NCI-H510A (cell line): ENCODE measurements around the gene ADARB2.

Source experiments
- DNase-seq: peaks from one replicate; lab custom pipeline; 2025; lab: John Stamatoyannopoulos, UW

The ADARB2 gene

GRCh38 chr10:1394155-1394912, 343.0 kb downstream of the ADARB2 start:
- DNase-seq, result no peak

DNA sequence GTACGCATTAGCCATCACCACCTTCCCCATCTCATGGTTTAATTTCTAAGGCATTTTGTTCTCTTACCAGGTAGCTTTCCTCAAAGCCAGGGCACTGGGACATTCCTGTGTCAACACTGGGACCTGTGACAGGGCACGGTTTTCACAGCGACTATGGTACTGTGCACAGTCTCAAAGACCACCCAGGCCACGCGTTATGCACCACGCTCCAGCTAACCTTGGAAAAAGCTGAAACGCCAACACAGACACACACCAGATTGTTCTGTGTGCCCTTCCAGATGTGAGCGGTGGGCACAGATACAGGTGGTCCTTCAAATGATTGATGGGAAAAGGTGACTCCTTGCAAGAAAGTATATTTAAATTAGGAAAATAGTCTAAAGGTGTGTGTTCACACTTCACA, 343.8 kb downstream of the ADARB2 start:
- DNase-seq, result no peak

DNA sequence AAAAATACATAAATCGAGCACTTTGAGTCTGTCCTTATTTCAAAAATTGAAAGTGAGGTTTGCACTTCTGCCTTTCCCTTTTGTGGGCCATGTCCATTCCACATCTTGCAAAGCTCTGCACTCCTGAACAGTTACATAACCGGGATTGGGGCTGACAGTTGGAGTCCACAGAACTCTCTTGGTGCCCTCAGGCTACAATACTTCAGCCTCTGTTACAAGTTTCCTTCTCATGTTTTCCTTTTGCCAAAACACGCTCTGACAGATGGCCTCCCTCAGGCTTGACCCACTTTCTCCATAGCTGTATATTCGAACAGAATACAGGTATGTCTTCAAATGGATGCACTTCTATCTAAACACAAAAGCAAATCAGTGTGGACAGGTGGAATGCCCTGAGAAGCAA, 345.2 kb downstream of the ADARB2 start:
- DNase-seq, result no peak

GRCh38 chr10:1390200-1390599, 347.1 kb downstream of the ADARB2 start:
- no peak for DNase-seq

- DNase-seq, result no peak
These were observed 353.3 kb downstream of the ADARB2 start for GRCh38 chr10:1384026-1384425.

DNA sequence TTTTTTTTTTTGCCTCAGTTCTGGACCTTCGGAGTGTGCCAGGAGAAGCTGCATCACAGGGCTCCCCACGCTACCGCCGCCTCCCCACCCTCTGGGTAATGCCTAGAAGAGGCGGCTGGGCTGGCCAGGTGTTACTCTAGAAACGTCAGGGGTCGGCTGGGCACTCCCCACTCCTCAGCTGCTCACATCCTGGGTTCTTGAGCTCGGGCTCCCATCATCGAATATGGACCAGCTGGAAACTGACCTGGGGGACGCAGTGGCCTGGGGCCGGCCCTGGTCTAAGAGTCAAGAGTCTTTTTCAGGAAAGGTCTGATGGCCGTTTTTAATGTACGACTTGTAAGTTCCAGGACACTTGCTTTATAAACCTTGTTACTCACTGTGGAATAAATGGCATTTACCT, 354.6 kb downstream of the ADARB2 start:
- no peak for DNase-seq

DNA sequence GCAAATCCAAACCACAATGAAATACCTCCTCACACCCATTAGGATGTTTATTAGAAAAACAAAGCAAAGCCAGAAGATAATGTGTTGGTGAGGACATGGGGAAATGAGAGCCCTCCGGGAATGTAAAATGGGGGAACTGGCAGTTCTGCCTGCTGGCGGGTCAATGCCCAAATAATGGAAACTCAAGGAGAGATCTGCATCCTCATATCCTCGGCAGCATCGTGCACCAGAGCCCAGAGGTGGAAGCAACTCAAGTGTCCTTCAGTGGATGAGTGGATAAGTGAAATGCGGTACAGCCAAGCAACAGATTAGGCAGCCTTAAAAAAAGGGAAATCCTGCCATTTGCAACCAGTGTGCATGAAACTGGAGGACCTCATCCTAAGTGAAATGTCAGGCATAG, 356.0 kb downstream of the ADARB2 start:
- DNase-seq, result no peak

DNA sequence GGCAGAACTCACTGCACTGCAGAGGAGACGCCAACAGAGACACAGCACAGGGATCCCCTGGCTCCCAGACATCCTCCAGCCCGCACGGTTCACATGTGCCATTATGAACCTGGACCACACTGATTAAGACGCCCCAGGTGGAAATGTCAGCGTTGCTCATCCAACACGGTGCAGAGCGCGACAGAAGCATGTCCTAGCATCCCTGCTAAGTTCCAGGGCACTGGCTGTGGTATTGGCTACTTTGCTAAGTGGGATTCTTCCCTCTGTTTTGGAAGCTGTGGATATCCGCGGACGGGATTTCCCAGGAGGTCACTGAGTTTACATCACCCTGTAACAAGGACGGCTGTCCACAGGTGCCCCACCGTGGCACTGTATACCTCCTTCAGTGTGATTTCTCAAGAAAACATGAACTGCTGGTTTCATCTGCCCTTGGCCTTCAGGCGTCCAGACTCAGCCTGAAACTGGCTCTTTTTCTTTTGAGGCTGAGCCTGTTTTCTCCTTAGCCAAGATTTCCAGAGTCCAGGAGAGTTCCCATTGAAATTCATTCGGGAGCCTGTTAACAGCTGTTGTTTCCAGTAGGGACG, 357.1 kb downstream of the ADARB2 start:
- no peak for DNase-seq

- DNase-seq, result no peak
These were observed 357.7 kb downstream of the ADARB2 start for GRCh38 chr10:1379601-1380000.

DNA sequence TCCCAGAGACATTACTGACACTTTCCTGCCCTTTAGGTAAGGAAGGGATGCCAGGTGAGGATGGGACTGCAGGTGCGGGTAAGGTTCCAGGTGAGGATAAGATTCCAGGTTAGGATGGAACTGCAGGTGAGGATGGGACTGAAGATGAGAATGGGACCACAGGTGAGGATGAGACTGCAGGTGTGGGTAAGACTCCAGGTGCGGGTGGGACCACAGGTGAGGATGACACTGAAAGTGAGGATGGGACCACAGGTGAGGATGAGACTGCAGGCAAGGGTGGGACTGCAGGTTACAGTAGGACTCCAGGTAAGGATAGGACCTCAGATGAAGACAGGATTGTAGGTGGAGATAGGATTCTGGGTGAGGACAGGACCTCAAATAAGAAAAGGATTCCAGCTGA, 358.9 kb downstream of the ADARB2 start:
- no peak for DNase-seq

DNA sequence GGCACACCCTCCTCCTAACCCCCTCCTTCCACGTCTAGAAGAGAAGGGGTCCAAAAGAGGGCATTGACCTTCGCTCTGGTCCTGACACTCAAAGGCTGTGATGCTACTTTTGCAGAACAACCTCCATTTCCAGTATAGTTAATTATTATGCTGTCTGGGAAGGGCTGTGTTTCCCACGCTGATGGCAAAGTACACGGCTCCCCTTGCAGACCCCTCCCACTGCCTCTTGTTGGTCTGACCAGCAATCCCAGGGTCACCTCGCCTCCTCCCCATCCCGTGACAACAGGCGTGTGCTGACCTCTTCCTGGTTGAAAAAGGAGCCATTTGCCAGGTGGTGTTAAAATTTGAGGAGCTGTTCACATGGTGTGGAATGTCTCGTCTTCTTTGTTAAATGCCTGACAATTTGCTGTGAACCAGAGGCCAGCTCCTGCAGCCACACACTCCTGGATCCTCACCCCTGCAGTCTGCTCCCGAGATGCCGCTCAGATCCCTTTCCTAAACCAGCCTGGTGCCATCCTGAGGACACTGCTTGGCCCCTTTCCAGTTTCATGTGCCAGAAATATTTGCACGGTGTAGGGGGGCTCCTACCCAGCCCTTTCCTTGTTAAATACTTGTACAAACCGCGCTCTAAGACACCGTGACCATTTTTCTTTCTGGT, 359.5 kb downstream of the ADARB2 start:
- DNase-seq, result no peak

GRCh38 chr10:1377231-1377630, 360.1 kb downstream of the ADARB2 start:
- no peak for DNase-seq

DNA sequence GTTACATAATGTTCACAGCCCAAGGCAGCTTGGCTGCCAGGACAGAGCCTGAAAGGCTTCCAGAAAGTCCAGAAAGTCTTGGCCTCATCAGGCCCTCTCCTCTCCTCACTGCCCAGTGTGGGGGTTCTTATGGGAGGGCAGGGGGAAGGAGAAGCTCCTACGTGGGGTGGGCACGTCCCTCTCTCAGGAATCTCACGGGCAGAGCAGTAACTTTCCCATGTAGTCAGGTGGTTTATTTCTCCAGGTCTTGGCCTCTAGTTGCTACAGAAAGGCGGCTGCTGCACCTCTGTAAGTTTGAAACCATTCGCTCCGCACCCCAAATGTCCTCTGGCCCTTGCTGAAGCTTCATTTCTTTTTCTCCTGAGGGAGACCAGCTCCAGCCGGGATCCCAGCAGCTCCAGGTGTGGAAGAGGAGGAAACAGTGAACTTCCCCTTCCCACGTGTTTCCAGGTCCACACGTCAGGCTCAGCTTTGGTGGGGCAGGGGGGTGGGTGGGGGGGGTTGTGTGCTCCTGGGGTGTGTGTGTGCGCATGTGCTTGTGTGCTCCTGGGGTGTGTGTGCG, 360.9 kb downstream of the ADARB2 start:
- DNase-seq, result no peak

GRCh38 chr10:1375346-1376170, 361.8 kb downstream of the ADARB2 start:
- DNase-seq, result no peak

DNA sequence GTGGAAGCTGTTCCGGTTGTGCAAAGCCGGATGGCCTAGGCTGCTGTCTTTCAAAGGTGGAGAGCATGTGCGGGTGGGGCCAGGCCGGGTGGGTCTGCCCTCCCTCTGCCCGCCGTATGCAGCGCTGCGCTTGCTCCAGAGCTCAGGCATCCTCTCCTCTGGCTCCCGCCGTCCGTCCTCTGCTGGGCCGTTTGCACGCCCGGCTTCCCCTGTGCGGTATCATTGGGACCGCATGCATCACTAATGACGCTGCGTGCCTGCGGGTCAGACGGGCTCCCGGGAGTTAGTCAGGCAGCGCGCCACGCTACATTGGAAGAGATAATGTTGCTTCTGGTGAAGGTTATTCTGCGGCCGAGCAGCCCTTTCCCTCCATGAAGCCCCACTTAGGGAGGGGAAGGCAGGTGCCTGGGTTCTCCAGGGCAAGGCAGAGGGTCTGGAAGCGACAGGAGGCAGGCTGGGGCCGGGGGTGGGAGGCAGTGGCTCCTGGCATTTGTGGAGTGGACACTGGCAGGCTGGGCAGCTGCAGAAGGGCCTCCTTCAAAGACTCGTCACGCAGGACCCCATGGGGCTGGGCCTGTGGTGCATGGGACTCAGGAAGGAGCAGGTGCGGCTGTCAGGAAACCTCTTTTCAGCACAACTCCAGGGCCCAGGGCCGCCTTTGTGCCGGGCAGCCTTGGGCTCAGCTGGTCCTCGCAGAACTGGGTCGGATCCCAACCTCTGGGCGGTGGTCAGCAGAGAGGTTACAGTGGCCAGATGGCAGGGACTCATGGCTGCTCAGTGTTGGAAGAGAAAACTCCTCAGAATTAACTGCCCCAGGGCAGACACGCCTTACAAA, 362.6 kb downstream of the ADARB2 start:
- no peak for DNase-seq

- DNase-seq, result no peak
These were observed 364.0 kb downstream of the ADARB2 start for GRCh38 chr10:1373287-1373686.

DNA sequence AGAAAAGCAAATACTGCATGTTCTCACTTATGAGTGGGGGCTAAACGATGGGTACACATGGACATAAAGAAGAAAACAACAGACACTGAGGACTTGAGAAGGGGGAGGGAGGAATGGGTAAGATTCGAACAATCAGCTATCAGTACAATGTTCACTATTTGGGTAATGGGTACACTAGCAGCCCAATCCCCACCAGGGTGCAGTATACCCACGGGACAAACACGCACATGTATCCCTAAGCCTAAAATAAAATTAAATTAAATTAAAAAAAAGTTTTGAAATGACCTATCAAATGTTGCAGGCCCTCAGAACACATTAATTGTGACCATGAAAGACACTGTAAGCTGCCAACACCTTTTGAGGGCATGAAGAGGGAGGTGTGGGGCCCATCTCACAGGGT, 365.1 kb downstream of the ADARB2 start:
- DNase-seq, result no peak

- no peak for DNase-seq
These were observed 367.0 kb downstream of the ADARB2 start for GRCh38 chr10:1370298-1370697.

- DNase-seq, result no peak
These were observed 367.7 kb downstream of the ADARB2 start for GRCh38 chr10:1369665-1370064.

DNA sequence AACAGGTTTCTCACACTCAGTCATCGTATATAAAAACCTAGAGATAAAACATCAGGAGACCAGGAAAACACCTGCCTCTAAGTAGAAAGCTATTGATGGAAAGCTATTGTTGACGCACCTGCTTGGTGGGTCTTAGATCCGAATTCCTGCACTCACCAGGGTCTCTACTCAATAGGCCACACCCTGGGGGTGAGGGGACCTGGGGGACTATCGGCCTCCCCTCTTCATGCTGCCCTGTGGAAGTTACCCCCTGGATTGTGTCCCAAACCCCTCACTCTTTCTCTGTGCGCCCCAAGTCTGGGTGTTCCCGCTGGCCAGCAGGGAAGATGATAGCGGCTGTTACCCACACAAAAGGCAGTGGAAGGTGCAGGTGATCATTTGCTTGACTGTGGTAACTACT, 368.1 kb downstream of the ADARB2 start:
- no peak for DNase-seq

DNA sequence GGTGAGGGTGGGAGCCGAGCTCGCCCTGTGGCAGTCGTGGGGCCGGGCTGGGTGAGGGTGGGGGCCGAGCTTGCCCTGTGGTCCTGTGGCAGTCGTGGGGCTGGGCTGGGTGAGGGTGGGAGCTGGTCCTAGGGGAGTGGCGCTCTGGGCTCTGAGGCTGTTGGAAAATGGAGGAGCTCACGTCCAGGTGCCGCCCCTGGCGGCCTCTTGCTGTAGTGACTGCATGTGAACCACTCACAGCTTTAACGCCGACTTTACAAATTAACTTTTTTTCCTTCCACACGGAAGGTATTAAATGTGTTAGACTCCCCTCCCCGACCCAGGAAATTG, 368.5 kb downstream of the ADARB2 start:
- DNase-seq, result no peak
